NCI-H2029 (cell line): ENCODE data around the gene NOG.

ENCODE experiments used
- DNase-seq: peaks from one replicate; lab custom pipeline; 2025; lab: John Stamatoyannopoulos, UW

NOG gene

DNA sequence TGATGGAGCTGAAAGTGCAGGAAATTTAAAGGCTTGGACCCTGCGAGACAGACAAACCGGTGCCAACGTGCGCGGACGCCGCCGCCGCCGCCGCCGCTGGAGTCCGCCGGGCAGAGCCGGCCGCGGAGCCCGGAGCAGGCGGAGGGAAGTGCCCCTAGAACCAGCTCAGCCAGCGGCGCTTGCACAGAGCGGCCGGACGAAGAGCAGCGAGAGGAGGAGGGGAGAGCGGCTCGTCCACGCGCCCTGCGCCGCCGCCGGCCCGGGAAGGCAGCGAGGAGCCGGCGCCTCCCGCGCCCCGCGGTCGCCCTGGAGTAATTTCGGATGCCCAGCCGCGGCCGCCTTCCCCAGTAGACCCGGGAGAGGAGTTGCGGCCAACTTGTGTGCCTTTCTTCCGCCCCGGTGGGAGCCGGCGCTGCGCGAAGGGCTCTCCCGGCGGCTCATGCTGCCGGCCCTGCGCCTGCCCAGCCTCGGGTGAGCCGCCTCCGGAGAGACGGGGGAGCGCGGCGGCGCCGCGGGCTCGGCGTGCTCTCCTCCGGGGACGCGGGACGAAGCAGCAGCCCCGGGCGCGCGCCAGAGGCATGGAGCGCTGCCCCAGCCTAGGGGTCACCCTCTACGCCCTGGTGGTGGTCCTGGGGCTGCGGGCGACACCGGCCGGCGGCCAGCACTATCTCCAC is at the start of gene NOG:
Gene NOG, plus strand, starts transcription at position 54 of the 674 bp plus-strand sequence. Its CDS starts 525 bp downstream, at position 579.
- no peak for DNase-seq

DNA sequence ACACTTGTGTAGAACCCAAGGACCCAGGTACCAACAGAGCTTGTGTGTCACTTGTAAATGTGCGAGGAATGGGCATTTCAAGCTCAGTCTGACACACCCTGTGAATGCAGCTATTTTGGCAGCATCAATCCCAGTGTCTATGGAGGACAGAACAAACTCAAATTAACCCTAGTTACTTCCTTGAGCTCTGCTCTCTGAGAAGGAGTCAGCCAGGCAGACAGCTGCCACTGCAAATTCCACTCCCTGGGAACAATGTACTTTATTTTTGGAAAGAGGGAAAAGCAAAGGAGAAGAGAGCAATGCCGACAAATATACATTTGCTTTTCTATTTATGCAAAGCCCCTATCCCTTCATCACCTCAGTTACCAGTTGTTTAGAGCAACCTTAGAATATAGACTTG is 48.4 kb upstream of the NOG start:
- no peak for DNase-seq

DNA sequence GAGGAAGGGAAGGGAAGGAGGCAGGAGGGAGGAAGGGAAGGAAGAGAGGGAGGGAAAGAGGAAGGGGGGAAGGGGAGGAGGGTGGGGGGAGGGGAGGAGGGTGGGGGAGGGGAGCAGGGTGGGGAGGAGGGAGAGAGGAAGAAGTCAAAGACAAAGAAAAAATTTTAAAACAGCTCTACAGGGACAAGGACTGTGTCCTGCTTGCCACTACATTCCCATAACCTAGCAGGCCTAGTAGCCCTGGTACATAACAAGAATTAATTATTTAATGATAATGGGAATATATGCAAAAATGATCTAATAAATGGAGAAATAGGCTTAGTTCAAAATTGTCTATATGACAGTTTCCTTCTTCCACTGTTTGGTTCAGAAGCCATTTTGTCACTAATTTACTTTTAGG is 47.6 kb upstream of the NOG start:
- DNase-seq: no peak

DNA sequence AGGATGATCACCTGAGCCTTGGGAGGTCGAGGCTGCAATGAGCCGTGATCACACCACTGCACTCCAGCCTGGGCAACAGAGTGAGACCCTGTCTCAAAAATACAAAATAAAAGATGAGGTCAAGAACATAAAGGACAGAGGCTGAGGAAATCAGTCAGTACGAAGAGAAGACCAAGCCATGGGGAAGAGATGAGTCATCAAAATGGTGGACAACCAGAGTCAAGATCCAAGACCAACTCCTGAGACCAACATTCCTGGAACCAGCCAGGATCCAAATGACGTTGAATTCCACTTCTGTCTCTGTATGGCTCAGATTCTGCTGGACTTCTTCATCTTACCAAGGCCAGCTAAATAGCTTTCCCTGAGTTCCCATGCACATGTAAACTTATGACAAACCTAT is 44.8 kb upstream of the NOG start:
- DNase-seq: no peak

DNA sequence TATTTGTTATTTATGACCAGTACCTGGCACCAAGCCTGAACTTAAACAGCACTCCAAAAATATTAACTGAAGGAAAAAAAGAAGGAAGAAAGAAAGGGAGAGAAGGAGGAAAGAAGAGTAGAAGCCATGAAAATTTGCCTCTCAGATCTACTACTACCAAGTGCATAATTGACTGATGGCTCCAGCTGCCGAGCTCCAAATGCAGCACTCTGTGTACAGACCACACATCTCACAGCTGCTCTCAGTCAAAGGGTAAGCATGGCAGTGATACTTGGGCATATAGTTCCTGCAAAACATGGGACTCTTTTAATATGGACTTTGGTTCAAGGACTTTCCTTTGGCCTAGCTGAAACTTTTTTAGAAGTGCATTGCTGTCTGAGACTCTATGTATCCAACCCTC is 44.0 kb upstream of the NOG start:
- no peak for DNase-seq

DNA sequence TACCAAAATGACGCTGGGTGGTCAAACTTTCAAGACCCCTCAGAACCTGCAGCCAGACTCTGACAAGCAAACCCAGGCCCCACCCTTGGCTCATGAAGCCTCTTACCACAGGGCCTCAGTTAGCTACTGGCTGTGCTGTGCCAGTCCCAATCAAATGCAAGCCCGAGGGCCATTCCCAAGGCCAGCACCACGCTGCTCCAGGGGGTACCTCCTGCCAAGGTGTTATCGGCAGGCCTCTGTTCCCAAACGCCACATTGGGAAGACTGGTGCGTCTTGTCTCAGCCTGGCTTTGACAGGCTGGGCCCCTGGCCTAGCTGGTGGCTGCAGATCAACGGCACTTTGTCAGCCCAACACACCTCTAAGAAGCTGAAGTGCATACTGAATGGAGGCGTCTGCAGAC is 35.8 kb upstream of the NOG start:
- DNase-seq: no peak

DNA sequence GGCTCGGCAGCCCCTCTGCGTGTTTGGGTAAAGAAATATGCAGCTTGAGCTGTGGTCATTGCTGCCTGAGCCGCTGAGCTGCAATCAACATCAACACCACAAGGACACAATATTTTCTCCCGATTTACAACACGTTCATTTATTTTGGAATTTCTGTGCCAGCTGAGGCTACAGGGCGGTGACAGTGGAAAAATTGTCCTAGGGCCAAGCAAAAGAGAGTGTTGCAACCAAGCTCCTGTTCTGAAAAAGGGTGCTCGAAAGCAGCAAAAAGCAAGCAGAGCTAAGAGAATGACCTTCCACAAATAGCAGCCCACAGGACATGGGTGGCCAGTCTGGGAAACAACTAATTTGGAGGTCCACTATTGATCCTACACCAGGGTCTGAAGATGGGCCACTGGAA is 35.4 kb upstream of the NOG start:
- no peak for DNase-seq

DNA sequence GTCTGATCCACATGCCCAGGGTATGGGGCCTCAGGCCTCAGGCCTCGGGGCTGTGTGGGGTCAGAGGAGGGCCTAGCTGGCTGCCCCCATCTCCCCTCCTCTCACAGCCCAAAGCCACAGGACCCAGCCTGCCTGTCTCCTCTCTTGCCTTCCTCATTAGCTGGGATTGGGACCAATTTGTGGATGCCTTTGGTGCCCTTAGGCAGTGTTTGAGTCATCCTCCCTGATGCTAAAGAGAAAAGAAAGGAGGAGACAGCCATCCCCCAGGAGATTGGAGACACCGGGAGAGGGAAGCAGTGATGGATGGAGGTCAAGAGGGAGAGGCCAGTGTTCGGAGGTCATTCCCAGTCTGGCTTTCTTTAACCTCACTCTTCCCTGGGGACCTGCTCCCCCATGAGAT is 23.3 kb upstream of the NOG start:
- no peak for DNase-seq

DNA sequence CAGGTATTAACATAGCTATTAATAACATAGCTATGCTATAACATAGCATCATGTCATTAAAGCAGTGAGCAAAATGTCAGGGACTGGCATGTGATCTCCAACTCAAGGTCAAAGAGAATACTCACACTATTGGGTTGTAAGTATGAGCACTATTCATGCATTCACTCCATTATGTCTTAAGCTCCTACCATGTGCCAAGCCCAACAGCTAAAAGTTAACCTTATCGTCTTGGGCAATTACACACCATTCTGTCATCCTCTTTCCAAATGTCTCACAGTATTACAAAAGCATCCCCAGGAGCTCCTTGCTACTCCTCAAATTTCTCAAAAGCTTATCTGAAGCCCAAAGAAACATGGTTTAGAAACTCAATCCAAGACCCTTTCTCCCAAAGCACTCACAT is 22.0 kb upstream of the NOG start:
- DNase-seq: no peak

DNA sequence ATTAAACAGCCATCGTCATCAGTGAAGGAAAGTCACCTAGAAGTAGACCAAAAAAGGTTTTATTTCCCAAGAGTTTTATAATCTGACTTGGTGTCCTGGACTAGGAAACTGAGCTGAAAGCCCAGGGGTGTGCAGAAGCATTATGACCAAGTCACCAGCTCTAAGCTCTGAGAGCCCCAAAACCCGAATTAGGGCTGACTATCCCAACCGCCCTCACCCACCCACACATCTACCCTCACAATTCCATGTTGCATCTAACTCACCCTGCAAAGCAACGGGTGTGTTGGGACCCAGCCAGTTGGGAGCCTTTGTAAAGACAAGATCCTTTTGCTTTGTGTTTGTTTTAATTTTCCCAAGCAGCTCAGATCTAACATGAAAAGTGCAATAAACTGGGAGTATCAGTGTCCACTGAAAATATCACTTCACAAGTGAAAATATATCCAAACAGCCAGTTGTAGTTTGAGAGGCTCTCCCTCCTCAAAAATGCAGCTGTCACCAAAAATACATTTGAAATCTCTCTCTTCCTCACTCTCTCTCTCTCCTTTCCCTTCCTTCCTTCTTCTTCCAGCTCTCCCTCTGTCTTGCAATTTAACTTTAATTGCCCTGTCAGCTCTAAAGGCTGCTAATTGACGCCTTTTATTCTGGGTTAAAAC is 16.2 kb upstream of the NOG start:
- DNase-seq: no peak

DNA sequence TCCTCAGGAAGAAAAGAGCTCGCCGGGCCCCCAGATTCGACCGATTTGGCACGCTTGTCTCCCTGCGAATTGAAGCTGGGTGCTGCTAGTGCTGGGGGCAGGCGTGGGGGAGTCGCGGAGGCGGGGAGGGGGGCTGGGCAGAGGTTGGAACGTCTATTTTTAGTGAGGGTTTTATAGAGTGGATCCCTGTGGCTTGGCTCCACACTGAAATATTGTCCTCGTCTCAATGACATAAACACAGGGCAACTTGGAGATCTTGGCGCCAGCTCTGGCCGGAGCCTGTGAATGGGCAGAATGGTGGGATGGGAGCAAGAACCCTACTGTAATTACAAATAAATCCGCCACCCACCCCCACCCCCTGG is 15.7 kb upstream of the NOG start:
- DNase-seq: no peak

DNA sequence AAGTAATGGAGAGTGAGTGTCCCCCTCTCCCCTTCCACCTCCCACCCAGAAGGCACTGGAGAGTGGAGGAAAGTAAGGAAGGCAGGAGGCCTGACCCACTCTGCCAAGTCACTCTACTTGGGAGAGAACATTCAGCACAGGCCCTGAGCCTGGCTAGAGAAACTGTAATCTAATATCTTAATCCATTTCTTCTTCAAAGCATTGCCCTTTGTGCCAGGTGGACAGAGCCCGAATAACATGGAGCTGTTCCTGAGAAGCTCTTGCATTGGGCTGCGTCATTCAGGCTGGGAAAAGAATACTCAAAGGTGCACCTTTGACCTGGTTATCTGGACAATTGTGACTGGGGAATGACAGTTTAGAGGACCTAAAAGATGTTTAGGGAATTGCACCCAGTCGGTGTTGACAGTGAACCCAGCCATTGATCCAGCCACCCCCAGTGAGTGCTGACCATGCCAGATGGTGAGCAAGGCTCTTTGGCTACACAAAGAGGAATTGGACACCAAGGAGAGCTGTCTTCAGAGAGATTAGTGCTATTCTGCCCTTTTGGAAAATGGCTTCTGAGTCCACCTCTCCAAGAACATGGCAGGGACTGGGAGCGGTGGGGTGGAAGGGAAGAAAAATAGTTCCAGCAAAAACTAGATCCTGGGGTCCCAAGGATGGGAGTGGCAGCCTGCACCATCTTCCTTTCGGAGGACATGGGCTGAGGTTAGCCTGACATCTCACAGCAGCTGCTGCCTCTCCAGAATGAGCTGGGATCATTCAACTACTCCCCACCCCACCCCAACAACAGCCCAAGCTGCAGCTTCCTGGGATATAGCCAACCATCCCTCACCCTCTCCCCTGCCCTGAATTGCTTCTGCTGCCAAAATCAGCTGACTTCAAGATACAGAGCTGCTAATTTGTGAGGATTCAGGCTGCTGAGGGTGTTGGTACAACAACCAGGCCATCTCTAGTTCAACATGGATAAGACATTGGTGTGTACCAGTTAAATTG is 11.6 kb upstream of the NOG start:
- no peak for DNase-seq

DNA sequence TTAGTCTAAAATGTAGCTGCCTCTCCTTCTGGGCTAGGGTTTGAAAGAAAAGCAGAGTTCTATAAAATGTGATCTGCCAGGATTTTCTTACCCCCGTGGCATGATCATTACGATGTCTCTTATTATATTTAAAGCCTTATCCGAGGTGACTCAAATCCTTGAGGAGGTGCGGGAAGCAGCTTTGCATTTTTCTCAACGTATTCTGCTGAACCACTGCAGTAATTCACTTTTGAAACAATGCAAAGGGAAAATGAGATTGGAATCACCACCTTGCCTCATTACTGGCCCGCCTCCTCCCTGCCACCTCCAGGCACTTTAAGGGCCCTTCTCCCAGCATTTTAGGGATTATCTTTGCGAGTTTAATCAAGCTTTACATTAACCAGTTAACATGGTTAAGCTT is 9.7 kb upstream of the NOG start:
- DNase-seq: no peak

DNA sequence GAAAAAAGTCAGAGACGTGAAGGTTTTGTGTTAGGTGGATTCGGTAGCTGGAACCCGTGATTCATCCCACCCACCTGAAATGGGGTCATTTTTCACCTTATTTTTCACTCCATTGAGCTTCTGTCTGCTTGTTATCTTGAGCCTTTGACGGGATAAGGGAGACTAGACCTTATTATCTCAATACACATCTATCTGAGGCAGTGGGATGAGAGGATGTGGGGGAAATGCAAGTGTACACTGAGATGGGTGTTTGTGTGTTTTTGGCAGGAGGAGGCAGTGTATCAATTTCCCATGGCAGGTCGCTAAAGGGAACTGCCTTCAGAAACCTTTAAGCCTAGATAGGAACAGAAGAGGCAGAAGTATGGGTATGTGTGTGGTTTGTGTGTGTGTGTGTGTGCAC is 6.2 kb upstream of the NOG start:
- no peak for DNase-seq

DNA sequence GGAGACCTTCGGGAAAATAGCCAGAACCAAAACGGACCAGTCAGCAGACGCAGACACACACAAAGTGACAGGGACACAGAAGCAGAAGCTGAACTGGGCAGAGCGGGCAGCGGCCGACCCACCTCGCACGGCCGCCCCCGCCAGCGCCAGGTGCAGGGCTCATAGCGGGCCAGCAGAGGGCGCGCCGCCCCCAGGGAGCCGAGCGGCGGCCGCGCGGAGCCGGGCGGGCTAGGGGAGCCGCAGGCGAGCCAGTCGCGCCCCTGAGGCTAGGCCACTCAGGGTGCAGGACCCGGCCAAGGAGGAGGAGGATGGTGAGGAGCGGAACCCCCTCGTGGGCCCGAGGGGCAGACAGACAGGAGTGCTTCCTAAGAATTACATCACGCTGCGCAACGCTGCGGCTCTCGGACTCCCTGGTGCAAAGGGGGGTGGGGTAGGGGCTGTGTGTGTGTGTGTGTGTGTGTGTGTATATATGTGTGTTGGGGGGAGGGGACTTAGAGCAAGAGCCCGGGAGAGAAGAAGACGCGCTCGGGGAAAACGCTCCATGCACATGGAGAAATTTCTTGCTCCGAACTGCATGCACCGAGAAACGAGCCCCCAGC is 913 bp upstream of the NOG start:
- DNase-seq: peak; percentile 39

DNA sequence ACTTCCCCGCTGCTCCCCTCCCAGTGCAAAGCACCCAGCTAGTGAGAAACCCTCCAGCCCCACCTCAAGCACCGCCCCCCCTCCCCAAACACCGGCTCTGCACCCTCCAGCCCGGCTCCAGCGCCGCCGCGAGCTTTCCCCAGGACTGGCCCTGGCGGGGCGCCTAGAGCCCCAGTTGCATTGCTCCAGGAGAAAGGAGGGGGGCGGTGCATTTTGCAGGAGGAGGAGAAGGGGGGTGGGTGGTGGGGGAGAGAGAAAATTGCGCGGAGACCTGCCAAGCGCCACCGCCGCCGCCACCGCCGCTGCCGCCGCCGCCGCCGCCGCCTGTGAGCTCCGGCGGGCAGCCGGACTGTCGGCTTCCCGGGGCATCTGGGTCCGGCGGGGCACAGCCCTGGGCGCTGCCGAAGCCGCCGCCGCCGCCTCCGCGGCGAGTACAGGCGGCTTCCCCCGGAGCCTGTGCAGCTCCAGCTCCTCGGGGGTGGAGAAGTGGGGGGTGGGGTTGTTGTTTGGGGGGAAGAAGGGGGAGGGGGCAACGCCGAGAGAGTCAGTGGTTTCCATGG is 333 bp upstream of the NOG start:
- DNase-seq: no peak

DNA sequence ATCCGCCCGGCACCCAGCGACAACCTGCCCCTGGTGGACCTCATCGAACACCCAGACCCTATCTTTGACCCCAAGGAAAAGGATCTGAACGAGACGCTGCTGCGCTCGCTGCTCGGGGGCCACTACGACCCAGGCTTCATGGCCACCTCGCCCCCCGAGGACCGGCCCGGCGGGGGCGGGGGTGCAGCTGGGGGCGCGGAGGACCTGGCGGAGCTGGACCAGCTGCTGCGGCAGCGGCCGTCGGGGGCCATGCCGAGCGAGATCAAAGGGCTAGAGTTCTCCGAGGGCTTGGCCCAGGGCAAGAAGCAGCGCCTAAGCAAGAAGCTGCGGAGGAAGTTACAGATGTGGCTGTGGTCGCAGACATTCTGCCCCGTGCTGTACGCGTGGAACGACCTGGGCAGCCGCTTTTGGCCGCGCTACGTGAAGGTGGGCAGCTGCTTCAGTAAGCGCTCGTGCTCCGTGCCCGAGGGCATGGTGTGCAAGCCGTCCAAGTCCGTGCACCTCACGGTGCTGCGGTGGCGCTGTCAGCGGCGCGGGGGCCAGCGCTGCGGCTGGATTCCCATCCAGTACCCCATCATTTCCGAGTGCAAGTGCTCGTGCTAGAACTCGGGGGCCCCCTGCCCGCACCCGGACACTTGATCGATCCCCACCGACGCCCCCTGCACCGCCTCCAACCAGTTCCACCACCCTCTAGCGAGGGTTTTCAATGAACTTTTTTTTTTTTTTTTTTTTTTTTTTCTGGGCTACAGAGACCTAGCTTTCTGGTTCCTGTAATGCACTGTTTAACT is 1.0 kb downstream of the NOG start:
- no peak for DNase-seq

DNA sequence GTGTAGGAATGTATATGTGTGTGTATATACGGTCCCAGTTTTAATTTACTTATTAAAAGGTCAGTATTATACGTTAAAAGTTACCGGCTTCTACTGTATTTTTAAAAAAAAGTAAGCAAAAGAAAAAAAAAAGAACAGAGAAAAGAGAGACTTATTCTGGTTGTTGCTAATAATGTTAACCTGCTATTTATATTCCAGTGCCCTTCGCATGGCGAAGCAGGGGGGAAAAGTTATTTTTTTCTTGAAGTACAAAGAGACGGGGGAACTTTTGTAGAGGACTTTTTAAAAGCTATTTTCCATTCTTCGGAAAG is 1.6 kb downstream of the NOG start:
- no peak for DNase-seq

DNA sequence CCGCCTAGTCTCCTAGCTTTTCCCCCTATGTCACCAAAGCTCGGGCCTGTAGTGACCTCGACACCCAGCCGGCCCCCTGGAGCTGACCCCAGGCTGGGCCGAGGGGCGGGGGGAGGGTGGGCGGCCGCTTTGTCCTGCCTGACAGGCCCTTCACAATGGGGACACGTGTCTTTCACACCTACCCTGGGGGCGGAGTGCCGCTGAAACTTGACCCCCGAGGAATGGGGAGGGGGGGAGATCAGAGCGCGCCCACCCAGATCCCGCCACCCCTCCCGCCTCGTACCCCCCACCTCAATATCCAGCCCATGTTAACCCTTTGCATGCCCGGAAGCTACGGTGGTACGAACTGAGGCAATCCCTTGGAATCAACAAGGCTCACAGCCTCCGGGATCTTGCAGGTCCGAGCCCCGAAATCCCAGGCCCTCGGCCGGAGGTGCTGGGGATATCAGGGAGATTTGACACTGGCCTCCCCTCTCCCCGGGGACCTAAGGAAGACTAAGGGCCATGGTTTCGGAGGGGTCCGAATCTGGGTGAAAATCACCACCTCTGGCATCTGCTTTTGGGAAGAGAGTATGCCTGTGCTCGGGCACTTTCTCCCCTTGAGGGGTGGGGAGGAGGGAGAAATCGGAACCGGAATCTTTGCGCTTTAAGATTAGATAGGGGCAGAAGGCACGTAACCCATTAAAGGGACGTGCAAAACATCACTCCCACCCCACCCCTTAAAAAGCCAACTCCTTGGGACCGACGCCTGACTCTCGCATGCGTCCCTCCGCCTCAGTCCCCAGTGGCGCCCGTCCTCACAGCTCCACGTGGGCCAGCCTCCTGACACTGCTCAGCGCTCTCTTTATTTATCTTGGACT is 2.6 kb downstream of the NOG start:
- no peak for DNase-seq

DNA sequence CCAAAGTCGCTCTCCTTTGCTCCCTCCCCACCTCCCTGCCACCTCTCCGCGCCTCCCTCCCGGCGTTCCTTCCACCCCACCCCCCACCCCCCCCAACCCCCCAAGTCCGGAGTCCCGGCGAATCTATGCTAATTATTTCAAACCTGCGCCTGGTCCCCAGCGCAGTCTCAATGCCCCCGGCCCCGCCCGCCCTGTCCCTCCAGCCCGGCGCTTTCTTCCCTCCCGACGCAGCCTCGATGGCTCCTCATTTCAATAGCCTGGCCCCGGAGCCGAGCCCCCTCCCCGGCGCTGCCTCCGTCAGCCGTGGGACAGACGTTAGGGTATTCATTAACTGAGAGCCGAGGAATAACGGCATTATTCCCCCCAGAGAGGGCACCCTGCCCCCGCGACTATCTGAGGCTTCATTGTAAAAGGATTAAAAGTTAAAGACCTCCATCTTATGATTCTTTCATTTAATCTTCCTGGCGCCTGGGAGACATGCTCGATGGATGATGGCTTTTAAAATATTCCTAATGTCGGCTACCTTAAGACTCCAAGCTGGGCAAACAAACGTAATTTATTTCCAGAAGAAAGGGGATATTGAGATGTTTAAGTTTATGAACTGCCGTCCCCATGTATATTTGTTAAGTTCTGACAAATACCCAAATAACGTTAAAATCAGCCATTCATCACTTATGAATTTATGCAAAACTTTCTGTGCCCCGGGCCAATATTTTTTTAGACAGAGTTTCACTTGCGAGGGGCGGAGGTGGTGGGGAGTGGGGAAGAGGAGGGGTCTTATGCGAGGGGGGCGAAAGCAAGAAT is 3.4 kb downstream of the NOG start:
- no peak for DNase-seq
